HepG2 (cell line): ENCODE data around the gene PTCH1. TPM values are rescaled to one million over a fixed set of nuclear protein-coding genes. Genes with fewer than 3 reads are reported as not detected.

Experiments
- ATAC-seq: fragments of 200-7000 bp; cut with Tn5 transposase; 3 replicates; pipeline ENCODE4 v1.9.1; 2020; ENCODE audit warnings: mild to moderate bottlenecking, moderate library complexity
- BruUV-seq: library from RNA; stranded (reverse); fragments of 400-500 nt; replicated peaks from 2 replicates; lab custom pipeline; 2021; lab: Mats Ljungman, UMichigan
- CTCF ChIA-PET: fragments of 300-600 bp; formaldehyde crosslinking; extraction: SDS; loops from one replicate; lab custom pipeline; 2021; ENCODE audit warnings: low total read pairs, inconsistent platforms, low intra/inter-chr PET ratio; lab: Yijun Ruan, JAX
- POLR2A ChIA-PET: fragments of 350-600 bp; sonication (Branson Sonifier 250); formaldehyde crosslinking; loops from one replicate; lab custom pipeline; 2020; ENCODE audit warnings: antibody characterized with exemption, inconsistent platforms; lab: Yijun Ruan, JAX
- DNase-seq: peaks from one replicate; pipeline ENCODE4 v3.0.0-alpha.2; 2015; ENCODE audit warnings: low spot score
- FAIRE-seq: peaks from 3 replicates; lab custom pipeline; 2011; peaks lifted over from hg19 to GRCh38; lab: Jason Lieb, UNC
- H2AFZ ChIP-seq: one replicate; pipeline ENCODE4 v1.6.1; 2011; ENCODE audit warnings: low read length, inconsistent platforms
- H3K27ac ChIP-seq: fragments of 300-600 bp; 3 replicates; pipeline ENCODE4 v1.8.0; 2011; ENCODE audit warnings: mixed run types, mild to moderate bottlenecking, mixed read lengths, low read length, inconsistent platforms; ENCODE audit not compliant: insufficient read depth; ENCODE audit errors: extremely low read length
- H3K27me3 ChIP-seq, 2 experiments: fragments of 200-600 bp in 1 of 2; 2 replicates in 1 of 2; 3 replicates in 1 of 2; pipeline versions ENCODE4 v1.6.0 to v1.8.0; 2011; ENCODE audit warnings: low read length in 2 of 2, mild to moderate bottlenecking in 2 of 2, moderate library complexity in 2 of 2, inconsistent platforms in 1 of 2; ENCODE audit not compliant: insufficient read depth in 2 of 2, control insufficient read depth in 1 of 2
- H3K36me3 ChIP-seq, 2 experiments: fragments of 200-600 bp in 1 of 2; replicated peaks in 1 of 2; 2 replicates in 1 of 2; 3 replicates in 1 of 2; pipeline versions ENCODE4 v1.5.1 to v1.8.0; 2011; ENCODE audit warnings: low read length in 2 of 2, inconsistent platforms in 1 of 2; ENCODE audit not compliant: insufficient read depth in 2 of 2, control insufficient read depth in 1 of 2
- H3K4me1 ChIP-seq: 2 replicates; pipeline ENCODE4 v1.5.1; 2012; ENCODE audit warnings: low read length, inconsistent platforms; ENCODE audit not compliant: insufficient read depth
- H3K4me2 ChIP-seq: 2 replicates; pipeline ENCODE4 v1.6.0; 2011; ENCODE audit warnings: low read depth, low read length, inconsistent platforms
- H3K4me3 ChIP-seq, 3 experiments: fragments of 200-600 bp in 1 of 3; sonication (generic), shearing (Covaris generic) in 1 of 3; replicated peaks in 1 of 3; 2 replicates each; pipeline ENCODE4 v1.5.1; 2011 to 2016; ENCODE audit warnings: low read length in 3 of 3, inconsistent platforms in 2 of 3, low read depth in 2 of 3, mild to moderate bottlenecking in 2 of 3, control low read depth in 1 of 3, mixed read lengths in 1 of 3; ENCODE audit not compliant: insufficient read depth in 1 of 3
- H3K79me2 ChIP-seq: one replicate; pipeline ENCODE4 v1.6.1; 2011; ENCODE audit warnings: low read length, inconsistent platforms; ENCODE audit not compliant: insufficient read depth
- H3K9ac ChIP-seq: 2 replicates; pipeline ENCODE4 v1.6.0; 2011; ENCODE audit warnings: mild to moderate bottlenecking, low read depth, low read length, inconsistent platforms; ENCODE audit not compliant: insufficient read depth
- H3K9me3 ChIP-seq: 2 replicates; pipeline ENCODE4 v1.5.1; 2012; ENCODE audit warnings: mild to moderate bottlenecking, low read length
- H4K20me1 ChIP-seq: 2 replicates; pipeline ENCODE4 v1.6.0; 2011; ENCODE audit warnings: inconsistent platforms, mild to moderate bottlenecking, low read length, moderate library complexity; ENCODE audit not compliant: insufficient read depth
- ARNT ChIP-seq: fragments of 450-650 bp; IDR thresholded peaks from 2 replicates; pipeline ENCODE4 v1.6.1; 2017
- MED1 ChIP-seq: sonication (generic); formaldehyde crosslinking; IDR thresholded peaks from 2 replicates; pipeline ENCODE4 v1.4.0; 2020; ENCODE audit warnings: missing genetic modification reagents
- PHF8 ChIP-seq: sonication (generic); formaldehyde crosslinking; IDR thresholded peaks from 2 replicates; pipeline ENCODE4 v1.5.0; 2020; ENCODE audit warnings: missing genetic modification reagents
- U2AF1 ChIP-seq: fragments of 200-400 bp; formaldehyde crosslinking; optimal IDR thresholded peaks from 2 replicates; pipeline ENCODE3; 2017; ENCODE audit warnings: mild to moderate bottlenecking, low read depth, low read length
- ZFP1 ChIP-seq: IDR thresholded peaks from 2 replicates; pipeline ENCODE4 v1.6.1; 2016
- ZFP90 ChIP-seq: sonication (generic); formaldehyde crosslinking; IDR thresholded peaks from 2 replicates; pipeline ENCODE4 v1.8.0; 2022; ENCODE audit warnings: missing genetic modification reagents, mild to moderate bottlenecking, inconsistent platforms, borderline replicate concordance
- ZNF230 ChIP-seq: sonication (generic); formaldehyde crosslinking; IDR thresholded peaks from 2 replicates; pipeline ENCODE4 v1.4.0; 2020; ENCODE audit warnings: mild to moderate bottlenecking, missing genetic modification reagents
- ZNF556 ChIP-seq: sonication (generic); formaldehyde crosslinking; IDR thresholded peaks from 2 replicates; pipeline ENCODE4 v1.4.0; 2020; ENCODE audit warnings: mild to moderate bottlenecking, missing genetic modification reagents, borderline replicate concordance
- ZNF790 ChIP-seq: sonication (generic); formaldehyde crosslinking; IDR thresholded peaks from 2 replicates; pipeline ENCODE4 v1.8.0; 2022; ENCODE audit warnings: missing genetic modification reagents, mild to moderate bottlenecking, borderline replicate concordance
- ZSCAN29 ChIP-seq: sonication (generic); formaldehyde crosslinking; conservative IDR thresholded peaks from 2 replicates; pipeline ENCODE4 v1.4.0; 2020; ENCODE audit warnings: mild to moderate bottlenecking, missing genetic modification reagents
- WGBS: methylation state at CpG from one replicate; pipeline ENCODE4 v1.1.6; 2017; ENCODE audit warnings: low lambda C conversion rate; 5-methylcytosine and 5-hydroxymethylcytosine counted together
- in situ Hi-C: cut with HindIII; loops from 2 replicates; pipeline ENCODE4 v1.10.0; 2017; ENCODE audit warnings: low pct_unique_long_range_greater_than_20kb; ENCODE audit not compliant: extremely low pct_ligation_motif_present
- intact Hi-C: fragments of 100-400 bp; cut with micrococcal nuclease; formaldehyde crosslinking; loops from one replicate; pipeline ENCODE4 v1.10.0; 2022; ENCODE audit not compliant: unreplicated experiment
- polyA plus RNA-seq, 8 experiments: library from polyadenylated mRNA; depleted of rRNA in 3 of 8; stranded (reverse) in 7 of 8; unstranded in 1 of 8; fragments of >200 nt; fragmentation: Illumina TruSeq in 4 of 8; extraction: Trizol in 4 of 8; gene quantifications; 2 replicates each; pipeline versions ENCODE4 v1.2.1 to v1.2.3, GENCODE V29; 2011 to 2016; ENCODE audit warnings: low read depth in 4 of 8, missing spikeins in 1 of 8, mixed read lengths in 1 of 8; ENCODE audit not compliant: insufficient read depth in 1 of 8
- total RNA-seq, 5 experiments: library from RNA; depleted of rRNA; stranded (reverse); fragments of >200 nt; fragmentation: Illumina TruSeq; extraction: Trizol; gene quantifications; 2 replicates each; pipeline ENCODE4 v1.2.3, GENCODE V29; 2016; ENCODE audit warnings: low read depth in 1 of 5
- TF ChIP-seq, protein P1 (sequence below): sonication (generic); formaldehyde crosslinking; IDR thresholded peaks from 2 replicates; pipeline ENCODE4 v1.5.0; 2020; ENCODE audit warnings: missing genetic modification reagents, mild to moderate bottlenecking, borderline replicate concordance
- TF ChIP-seq, protein P2 (sequence below): sonication (generic); formaldehyde crosslinking; IDR thresholded peaks from 2 replicates; pipeline ENCODE4 v1.9.0; 2021; ENCODE audit warnings: missing genetic modification reagents, mild to moderate bottlenecking, borderline replicate concordance
- TF ChIP-seq, protein P3 (sequence below): sonication (generic); IDR thresholded peaks from 2 replicates; pipeline ENCODE4 v1.6.1; 2016; ENCODE audit warnings: low read depth, borderline replicate concordance
- TF ChIP-seq, protein P4 (sequence below): sonication (generic); formaldehyde crosslinking; IDR thresholded peaks from 2 replicates; pipeline ENCODE4 v1.8.0; 2022; ENCODE audit warnings: missing genetic modification reagents, mild to moderate bottlenecking, borderline replicate concordance
- TF ChIP-seq, protein P5 (sequence below): sonication (generic); formaldehyde crosslinking; IDR thresholded peaks from 2 replicates; pipeline ENCODE4 v1.5.1; 2020; ENCODE audit warnings: mild to moderate bottlenecking, missing genetic modification reagents

PTCH1 gene
- total and polyA plus RNA-seq, 2 of the 13 experiments (the other 11 are each of a cell fraction or from before 2014, with no cell fraction given): 2.8 to 3.9 TPM

DNA sequence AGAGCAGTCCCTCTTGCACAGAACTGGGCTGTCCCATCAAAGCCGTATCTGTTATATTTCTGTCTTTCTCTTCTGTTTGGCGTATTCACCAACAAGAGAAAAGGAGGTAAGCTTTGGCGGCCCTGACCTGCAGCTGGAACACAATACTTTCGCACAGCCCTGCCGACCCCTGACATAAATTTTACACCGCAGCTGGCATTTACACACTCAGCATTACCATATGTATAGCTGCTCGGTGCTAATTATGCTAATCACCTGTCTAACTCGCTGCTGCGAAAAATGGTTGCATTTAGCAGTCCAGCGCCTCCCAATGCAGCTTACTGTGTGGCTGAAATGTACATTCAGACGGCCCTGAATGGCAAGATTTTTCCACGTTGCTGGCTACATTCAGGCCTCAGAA is 20.8 kb downstream of the PTCH1 start (continued):
- TF ChIP-seq ZNF556 (CRISPR knock-in tag) (no peak), MED1 (CRISPR knock-in tag) (no peak)
- TF ChIP-seq, protein P1, sequence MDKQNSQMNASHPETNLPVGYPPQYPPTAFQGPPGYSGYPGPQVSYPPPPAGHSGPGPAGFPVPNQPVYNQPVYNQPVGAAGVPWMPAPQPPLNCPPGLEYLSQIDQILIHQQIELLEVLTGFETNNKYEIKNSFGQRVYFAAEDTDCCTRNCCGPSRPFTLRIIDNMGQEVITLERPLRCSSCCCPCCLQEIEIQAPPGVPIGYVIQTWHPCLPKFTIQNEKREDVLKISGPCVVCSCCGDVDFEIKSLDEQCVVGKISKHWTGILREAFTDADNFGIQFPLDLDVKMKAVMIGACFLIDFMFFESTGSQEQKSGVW: no peak

DNA sequence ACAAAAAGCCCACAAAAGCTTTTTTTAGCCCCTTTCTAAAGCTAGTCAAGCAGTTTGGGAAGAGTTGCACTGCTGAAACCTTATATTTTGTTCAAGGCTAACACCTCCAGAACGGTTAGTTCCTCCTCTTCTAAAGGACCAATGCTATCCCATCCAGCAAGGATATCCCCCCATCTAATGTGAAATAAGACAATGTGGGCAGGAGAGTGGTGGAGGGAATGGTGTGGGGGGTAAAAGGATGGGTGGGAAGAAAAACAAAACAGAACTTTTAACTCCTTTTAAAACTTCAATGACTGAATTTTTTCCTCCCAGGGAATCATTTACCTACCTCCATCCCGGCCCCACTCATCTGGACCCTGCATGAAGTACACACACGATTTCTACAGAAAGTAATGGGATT is 21.2 kb downstream of the PTCH1 start:
- ChIA-PET CTCF (no interaction called here), POLR2A (no interaction called here)
- peaks cover 7% of the 10 kb centered on the region for H3K79me2 ChIP-seq
- no peak overlapping the region for H3K9ac ChIP-seq
- no peaks in the 10 kb centered on the region for H3K27me3 ChIP-seq
- in situ Hi-C loops (no loop called here), intact Hi-C loops (no loop called here)
- H3K4me2 ChIP-seq: no peak overlapping the region
- FAIRE-seq: no peak
- no peak for ATAC-seq
- no TSS peak for BruUV-seq
- H4K20me1 ChIP-seq: no peaks in the 10 kb centered on the region
- no peak overlapping the region for H2AFZ ChIP-seq
- peaks cover 0 to 17% of the 10 kb centered on the region in 2 experiments; a peak in 4 of 5 replicates for H3K36me3 ChIP-seq
- 86% methylated on average over 3 of the region's 3 CpGs for WGBS
- no peak overlapping the region for H3K4me3 ChIP-seq
- no peak for DNase-seq
- peaks cover 9% of the 10 kb centered on the region for H3K4me1 ChIP-seq
- H3K9me3 ChIP-seq: no peaks in the 10 kb centered on the region
- H3K27ac ChIP-seq: no peak overlapping the region
- TF ChIP-seq ZFP1 (CRISPR knock-in tag) (no peak), ZSCAN29 (CRISPR knock-in tag) (no peak), ZNF790 (no peak), ZNF230 (no peak), ZFP90 (CRISPR knock-in tag) (no peak), ARNT (no peak), PHF8 (no peak), U2AF1 (no peak)
- TF ChIP-seq, protein P2, sequence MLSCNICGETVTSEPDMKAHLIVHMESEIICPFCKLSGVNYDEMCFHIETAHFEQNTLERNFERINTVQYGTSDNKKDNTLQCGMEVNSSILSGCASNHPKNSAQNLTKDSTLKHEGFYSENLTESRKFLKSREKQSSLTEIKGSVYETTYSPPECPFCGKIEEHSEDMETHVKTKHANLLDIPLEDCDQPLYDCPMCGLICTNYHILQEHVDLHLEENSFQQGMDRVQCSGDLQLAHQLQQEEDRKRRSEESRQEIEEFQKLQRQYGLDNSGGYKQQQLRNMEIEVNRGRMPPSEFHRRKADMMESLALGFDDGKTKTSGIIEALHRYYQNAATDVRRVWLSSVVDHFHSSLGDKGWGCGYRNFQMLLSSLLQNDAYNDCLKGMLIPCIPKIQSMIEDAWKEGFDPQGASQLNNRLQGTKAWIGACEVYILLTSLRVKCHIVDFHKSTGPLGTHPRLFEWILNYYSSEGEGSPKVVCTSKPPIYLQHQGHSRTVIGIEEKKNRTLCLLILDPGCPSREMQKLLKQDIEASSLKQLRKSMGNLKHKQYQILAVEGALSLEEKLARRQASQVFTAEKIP (CRISPR knock-in tag): no peak
- TF ChIP-seq, protein P3, sequence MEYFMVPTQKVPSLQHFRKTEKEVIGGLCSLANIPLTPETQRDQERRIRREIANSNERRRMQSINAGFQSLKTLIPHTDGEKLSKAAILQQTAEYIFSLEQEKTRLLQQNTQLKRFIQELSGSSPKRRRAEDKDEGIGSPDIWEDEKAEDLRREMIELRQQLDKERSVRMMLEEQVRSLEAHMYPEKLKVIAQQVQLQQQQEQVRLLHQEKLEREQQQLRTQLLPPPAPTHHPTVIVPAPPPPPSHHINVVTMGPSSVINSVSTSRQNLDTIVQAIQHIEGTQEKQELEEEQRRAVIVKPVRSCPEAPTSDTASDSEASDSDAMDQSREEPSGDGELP: no peak
- TF ChIP-seq, protein P4, sequence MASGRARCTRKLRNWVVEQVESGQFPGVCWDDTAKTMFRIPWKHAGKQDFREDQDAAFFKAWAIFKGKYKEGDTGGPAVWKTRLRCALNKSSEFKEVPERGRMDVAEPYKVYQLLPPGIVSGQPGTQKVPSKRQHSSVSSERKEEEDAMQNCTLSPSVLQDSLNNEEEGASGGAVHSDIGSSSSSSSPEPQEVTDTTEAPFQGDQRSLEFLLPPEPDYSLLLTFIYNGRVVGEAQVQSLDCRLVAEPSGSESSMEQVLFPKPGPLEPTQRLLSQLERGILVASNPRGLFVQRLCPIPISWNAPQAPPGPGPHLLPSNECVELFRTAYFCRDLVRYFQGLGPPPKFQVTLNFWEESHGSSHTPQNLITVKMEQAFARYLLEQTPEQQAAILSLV (CRISPR knock-in tag): no peak
- TF ChIP-seq, protein P5, sequence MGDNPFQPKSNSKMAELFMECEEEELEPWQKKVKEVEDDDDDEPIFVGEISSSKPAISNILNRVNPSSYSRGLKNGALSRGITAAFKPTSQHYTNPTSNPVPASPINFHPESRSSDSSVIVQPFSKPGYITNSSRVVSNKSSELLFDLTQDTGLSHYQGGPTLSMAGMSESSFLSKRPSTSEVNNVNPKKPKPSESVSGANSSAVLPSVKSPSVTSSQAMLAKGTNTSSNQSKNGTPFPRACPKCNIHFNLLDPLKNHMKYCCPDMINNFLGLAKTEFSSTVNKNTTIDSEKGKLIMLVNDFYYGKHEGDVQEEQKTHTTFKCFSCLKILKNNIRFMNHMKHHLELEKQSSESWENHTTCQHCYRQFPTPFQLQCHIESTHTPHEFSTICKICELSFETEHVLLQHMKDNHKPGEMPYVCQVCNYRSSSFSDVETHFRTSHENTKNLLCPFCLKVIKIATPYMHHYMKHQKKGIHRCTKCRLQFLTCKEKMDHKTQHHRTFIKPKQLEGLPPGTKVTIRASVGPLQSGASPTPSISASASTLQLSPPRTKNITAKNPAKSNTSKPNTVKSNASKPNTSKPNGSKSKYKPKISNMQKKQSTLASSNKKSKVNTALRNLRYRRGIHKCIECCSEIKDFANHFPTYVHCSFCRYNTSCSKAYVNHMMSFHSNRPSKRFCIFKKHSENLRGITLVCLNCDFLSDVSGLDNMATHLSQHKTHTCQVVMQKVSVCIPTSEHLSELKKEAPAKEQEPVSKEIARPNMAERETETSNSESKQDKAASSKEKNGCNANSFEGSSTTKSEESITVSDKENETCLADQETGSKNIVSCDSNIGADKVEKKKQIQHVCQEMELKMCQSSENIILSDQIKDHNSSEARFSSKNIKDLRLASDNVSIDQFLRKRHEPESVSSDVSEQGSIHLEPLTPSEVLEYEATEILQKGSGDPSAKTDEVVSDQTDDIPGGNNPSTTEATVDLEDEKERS (CRISPR knock-in tag): no peak
